ENCODE measurements around the gene XPO4. TPM values are rescaled to one million over a fixed set of nuclear protein-coding genes. Genes with fewer than 3 reads are reported as not detected.
"Not testable (repeated sequence)": the region's sequence is repeated elsewhere in the genome, so short reads cannot be mapped to it uniquely, and the experiment has no call there.

XPO4 gene
- total and polyA plus RNA-seq, 4 experiments from 2014 or later: 5.2 to 27.4 (median 17.3) TPM

- Histone ChIP-seq H3K4me1 (ENCODE audit: insufficient read depth, low read length) (peaks cover under 1% of the 10 kb centered on the region), H3K4me3 (ENCODE audit: low read length in 2 of 2) (no peak overlapping the region), H3K36me3 (ENCODE audit: insufficient read depth, low read length) (no peaks in the 10 kb centered on the region), H3K27ac (ENCODE audit: low read depth, low read length) (no peak overlapping the region), H3K9me3 (ENCODE audit: control insufficient read depth in 1 of 2, low read length in 2 of 2) (no peaks in the 10 kb centered on the region), H3K27me3 (ENCODE audit: insufficient read depth, low read length) (no peaks in the 10 kb centered on the region)
- Mint-ChIP-seq H3K9me3 (no peaks in the 10 kb centered on the region), H3K36me3 (no peaks in the 10 kb centered on the region), H3K27me3 (peaks cover 13 to 19% of the 10 kb centered on the region in 2 donors), H3K4me1 (peaks cover 0 to 1% (median 0%) of the 10 kb centered on the region in 4 donors), H3K4me3 (no peak overlapping the region), H3K27ac (no peak overlapping the region)
- CTCF ChIA-PET (ENCODE audit: partially characterized antibody): interaction anchor here (0.7 to 1.1 kb wide), 3 partner anchors 14 to 430 kb away, joined by 3 to 4 read pairs (median 3); no protein-coding TSS in a partner anchor
- POLR2A ChIA-PET (ENCODE audit: partially characterized antibody): no interaction called here
- DNase-seq: no peak
- intact Hi-C loops (cut with micrococcal nuclease): no loop called here
These were observed 35.8 kb upstream of the XPO4 start for GRCh38 chr13:20938302-20938701.

GRCh38 chr13:20927596-20928257, 25.2 kb upstream of the XPO4 start:
- ChIA-PET CTCF (ENCODE audit: partially characterized antibody) (interaction anchor here (0.7 to 8.5 kb wide), 7 partner anchors 11 to 746 kb away, joined by 3 to 104 read pairs (median 8); no protein-coding TSS in a partner anchor), POLR2A (ENCODE audit: partially characterized antibody) (no interaction called here)
- DNase-seq: no peak
- H3K36me3 ChIP-seq (ENCODE audit: insufficient read depth, low read length): no peaks in the 10 kb centered on the region
- H3K9me3 Mint-ChIP-seq: no peaks in the 10 kb centered on the region
- no peaks in the 10 kb centered on the region for H3K36me3 Mint-ChIP-seq
- no peaks in the 10 kb centered on the region for H3K4me1 Mint-ChIP-seq
- no peaks in the 10 kb centered on the region for H3K9me3 ChIP-seq (ENCODE audit: control insufficient read depth in 1 of 2, low read length in 2 of 2)
- H3K4me3 Mint-ChIP-seq: no peak overlapping the region
- no peak overlapping the region for H3K27ac Mint-ChIP-seq
- H3K27me3 ChIP-seq (ENCODE audit: insufficient read depth, low read length): no peaks in the 10 kb centered on the region
- H3K4me3 ChIP-seq (ENCODE audit: low read length in 2 of 2): no peak overlapping the region
- no peaks in the 10 kb centered on the region for H3K27me3 Mint-ChIP-seq
- H3K27ac ChIP-seq (ENCODE audit: low read depth, low read length): no peak overlapping the region
- H3K4me1 ChIP-seq (ENCODE audit: insufficient read depth, low read length): no peaks in the 10 kb centered on the region
- intact Hi-C loops (cut with micrococcal nuclease): no loop called here

GRCh38 chr13:20925395-20925790, 22.8 kb upstream of the XPO4 start:
- H3K27me3 Mint-ChIP-seq; H3K36me3 Mint-ChIP-seq; H3K4me3 Mint-ChIP-seq; DNase-seq; H3K4me3 ChIP-seq (ENCODE audit: low read length in 2 of 2); H3K27ac ChIP-seq (ENCODE audit: low read depth, low read length); H3K9me3 Mint-ChIP-seq; H3K4me1 ChIP-seq (ENCODE audit: insufficient read depth, low read length); H3K27ac Mint-ChIP-seq; H3K9me3 ChIP-seq (ENCODE audit: control insufficient read depth in 1 of 2, low read length in 2 of 2); H3K27me3 ChIP-seq (ENCODE audit: insufficient read depth, low read length); H3K36me3 ChIP-seq (ENCODE audit: insufficient read depth, low read length); H3K4me1 Mint-ChIP-seq: not testable (repeated sequence)
- CTCF ChIA-PET (ENCODE audit: partially characterized antibody): interaction anchor here (0.5 to 8.5 kb wide), 32 partner anchors 8 to 1268 kb away, joined by 3 to 104 read pairs (median 4); no protein-coding TSS in a partner anchor
- POLR2A ChIA-PET (ENCODE audit: partially characterized antibody): interaction anchor here (0.7 kb wide), 1 partner anchor 93 kb away, joined by 4 read pairs; no protein-coding TSS in a partner anchor
- intact Hi-C loops (cut with micrococcal nuclease): loop anchor here (1.0 kb wide), 2 partner anchors 430 to 743 kb away; no protein-coding TSS in a partner anchor

GRCh38 chr13:20924758-20925394, 22.3 kb upstream of the XPO4 start:
- no peak overlapping the region for H3K4me3 Mint-ChIP-seq
- POLR2A ChIA-PET (ENCODE audit: partially characterized antibody): interaction anchor here (0.7 kb wide), 1 partner anchor 92 kb away, joined by 4 read pairs; no protein-coding TSS in a partner anchor

GRCh38 chr13:20923272-20923671, 20.7 kb upstream of the XPO4 start:
- H3K9me3 ChIP-seq (ENCODE audit: control insufficient read depth in 1 of 2, low read length in 2 of 2): no peaks in the 10 kb centered on the region
- no peak overlapping the region for H3K27ac Mint-ChIP-seq
- no peaks in the 10 kb centered on the region for H3K27me3 Mint-ChIP-seq
- H3K27ac ChIP-seq (ENCODE audit: low read depth, low read length): no peak overlapping the region
- POLR2A ChIA-PET (ENCODE audit: partially characterized antibody): no interaction called here
- CTCF ChIA-PET (ENCODE audit: partially characterized antibody): interaction anchor here (0.6 to 8.5 kb wide), 7 partner anchors 10 to 429 kb away, joined by 3 to 104 read pairs (median 5); no protein-coding TSS in a partner anchor
- no peaks in the 10 kb centered on the region for H3K27me3 ChIP-seq (ENCODE audit: insufficient read depth, low read length)
- DNase-seq: no peak
- H3K9me3 Mint-ChIP-seq: no peaks in the 10 kb centered on the region
- H3K4me1 ChIP-seq (ENCODE audit: insufficient read depth, low read length): no peaks in the 10 kb centered on the region
- no peak overlapping the region for H3K4me3 Mint-ChIP-seq
- no peaks in the 10 kb centered on the region for H3K36me3 Mint-ChIP-seq
- H3K4me3 ChIP-seq (ENCODE audit: low read length in 2 of 2): no peak overlapping the region
- intact Hi-C loops (cut with micrococcal nuclease): no loop called here
- H3K4me1 Mint-ChIP-seq: no peaks in the 10 kb centered on the region
- H3K36me3 ChIP-seq (ENCODE audit: insufficient read depth, low read length): no peaks in the 10 kb centered on the region

More at GRCh38 chr13:20924758-20925394, 22.3 kb upstream of the XPO4 start:
- intact Hi-C loops (cut with micrococcal nuclease): loop anchor here (1.0 kb wide), 4 partner anchors 97 to 743 kb away; no protein-coding TSS in a partner anchor
- H3K9me3 Mint-ChIP-seq: no peaks in the 10 kb centered on the region
- no peaks in the 10 kb centered on the region for H3K27me3 Mint-ChIP-seq
- no peaks in the 10 kb centered on the region for H3K36me3 Mint-ChIP-seq
- no peaks in the 10 kb centered on the region for H3K4me1 ChIP-seq (ENCODE audit: insufficient read depth, low read length)
- no peaks in the 10 kb centered on the region for H3K36me3 ChIP-seq (ENCODE audit: insufficient read depth, low read length)
- CTCF ChIA-PET (ENCODE audit: partially characterized antibody): interaction anchor here (0.5 to 8.5 kb wide), 30 partner anchors 8 to 1268 kb away, joined by 3 to 104 read pairs (median 4); no protein-coding TSS in a partner anchor
- no peaks in the 10 kb centered on the region for H3K27me3 ChIP-seq (ENCODE audit: insufficient read depth, low read length)
- no peak overlapping the region for H3K27ac ChIP-seq (ENCODE audit: low read depth, low read length)
- H3K9me3 ChIP-seq (ENCODE audit: control insufficient read depth in 1 of 2, low read length in 2 of 2): no peaks in the 10 kb centered on the region
- no peak overlapping the region for H3K27ac Mint-ChIP-seq
- DNase-seq: peak; percentile 55 to 71 (median 63)
- H3K4me1 Mint-ChIP-seq: no peaks in the 10 kb centered on the region
- no peak overlapping the region for H3K4me3 ChIP-seq (ENCODE audit: low read length in 2 of 2)

- Mint-ChIP-seq H3K27ac (no peak overlapping the region), H3K4me1 (no peaks in the 10 kb centered on the region), H3K9me3 (no peaks in the 10 kb centered on the region), H3K36me3 (no peaks in the 10 kb centered on the region), H3K27me3 (no peaks in the 10 kb centered on the region), H3K4me3 (no peak overlapping the region)
- Histone ChIP-seq H3K9me3 (ENCODE audit: control insufficient read depth in 1 of 2, low read length in 2 of 2) (no peaks in the 10 kb centered on the region), H3K4me3 (ENCODE audit: low read length in 2 of 2) (no peak overlapping the region), H3K36me3 (ENCODE audit: insufficient read depth, low read length) (no peaks in the 10 kb centered on the region), H3K27ac (ENCODE audit: low read depth, low read length) (no peak overlapping the region), H3K4me1 (ENCODE audit: insufficient read depth, low read length) (no peaks in the 10 kb centered on the region), H3K27me3 (ENCODE audit: insufficient read depth, low read length) (no peaks in the 10 kb centered on the region)
- intact Hi-C loops (cut with micrococcal nuclease): no loop called here
- no peak for DNase-seq
- POLR2A ChIA-PET (ENCODE audit: partially characterized antibody): no interaction called here
- CTCF ChIA-PET (ENCODE audit: partially characterized antibody): interaction anchor here (1.1 to 8.5 kb wide), 6 partner anchors 11 to 428 kb away, joined by 3 to 104 read pairs (median 14); partner anchors contain the start of gene XPO4
These were observed 19.0 kb upstream of the XPO4 start for GRCh38 chr13:20921572-20921971.

- H3K27ac ChIP-seq (ENCODE audit: low read depth, low read length); H3K9me3 ChIP-seq (ENCODE audit: control insufficient read depth in 1 of 2, low read length in 2 of 2); H3K27ac Mint-ChIP-seq; DNase-seq; H3K27me3 Mint-ChIP-seq; H3K4me1 Mint-ChIP-seq; CTCF ChIA-PET (ENCODE audit: partially characterized antibody); intact Hi-C loops (cut with micrococcal nuclease); H3K36me3 Mint-ChIP-seq; H3K4me1 ChIP-seq (ENCODE audit: insufficient read depth, low read length); H3K9me3 Mint-ChIP-seq; H3K4me3 Mint-ChIP-seq; H3K36me3 ChIP-seq (ENCODE audit: insufficient read depth, low read length); H3K27me3 ChIP-seq (ENCODE audit: insufficient read depth, low read length); POLR2A ChIA-PET (ENCODE audit: partially characterized antibody); H3K4me3 ChIP-seq (ENCODE audit: low read length in 2 of 2): not testable (repeated sequence)
These were observed 13.1 kb upstream of the XPO4 start for GRCh38 chr13:20915676-20916075.
